ENCODE results near the gene DACH1. TPM values are rescaled to one million over a fixed set of nuclear protein-coding genes. Genes with fewer than 3 reads are reported as not detected.

The DACH1 gene
- total RNA-seq, 5 donors from 2014 or later (not counting 1 experiment from before 2014, with no cell fraction given): 0.13 to 1.2 (median 0.23) TPM

DNA sequence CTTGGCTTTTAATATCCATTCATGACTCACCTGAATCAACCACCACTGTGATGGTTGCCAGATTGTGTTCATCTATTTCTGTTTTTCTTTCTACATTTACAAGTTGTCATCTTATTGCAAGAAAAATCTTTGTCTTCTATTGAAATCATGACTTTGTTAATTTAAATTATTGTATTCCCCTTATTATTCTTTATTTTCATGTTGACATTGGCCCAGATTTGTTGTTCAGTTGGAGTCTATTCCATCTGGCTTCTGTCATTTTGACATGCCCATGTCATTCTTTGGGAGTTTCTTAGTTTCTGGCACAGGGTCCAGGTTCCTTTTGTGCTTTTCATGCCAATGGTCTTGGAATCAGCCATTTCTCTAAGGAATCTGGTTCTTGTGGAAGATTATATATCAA is 19.9 kb upstream of the DACH1 start:
- H3K27me3 ChIP-seq (replicated peaks in 1 of 2; ENCODE audit: control insufficient read depth in 2 of 2, extremely low read depth in 1 of 2, insufficient read depth in 2 of 2, low read length in 1 of 2): no peaks in the 10 kb centered on the region
- H3K27ac ChIP-seq (ENCODE audit: low read length): no peak overlapping the region
- Mint-ChIP-seq H3K27me3 (no peaks in the 10 kb centered on the region), H3K36me3 (no peaks in the 10 kb centered on the region), H3K4me3 (no peak overlapping the region), H3K4me1 (no peaks in the 10 kb centered on the region), H3K27ac (no peak overlapping the region), H3K9me3 (peaks cover 0 to 10% (median 3%) of the 10 kb centered on the region in 3 donors)
- H3K36me3 ChIP-seq (ENCODE audit: control insufficient read depth in 2 of 2, extremely low read depth in 1 of 2, insufficient read depth in 1 of 2, low read length in 1 of 2): no peaks in the 10 kb centered on the region
- DNase-seq (no peak), ATAC-seq (replicated peaks in 1 of 4) (no peak)
- ChIA-PET POLR2A (no interaction called here), CTCF (no interaction called here)
- H3K4me1 ChIP-seq (ENCODE audit: control insufficient read depth in 1 of 2, extremely low read depth in 1 of 2, insufficient read depth in 2 of 2, low read length in 2 of 2): no peaks in the 10 kb centered on the region
- no peaks in the 10 kb centered on the region for H3K9me3 ChIP-seq
- H3K4me3 ChIP-seq (ENCODE audit: control insufficient read depth in 1 of 2, extremely low read depth in 1 of 2, low read length in 1 of 2): no peak overlapping the region

DNA sequence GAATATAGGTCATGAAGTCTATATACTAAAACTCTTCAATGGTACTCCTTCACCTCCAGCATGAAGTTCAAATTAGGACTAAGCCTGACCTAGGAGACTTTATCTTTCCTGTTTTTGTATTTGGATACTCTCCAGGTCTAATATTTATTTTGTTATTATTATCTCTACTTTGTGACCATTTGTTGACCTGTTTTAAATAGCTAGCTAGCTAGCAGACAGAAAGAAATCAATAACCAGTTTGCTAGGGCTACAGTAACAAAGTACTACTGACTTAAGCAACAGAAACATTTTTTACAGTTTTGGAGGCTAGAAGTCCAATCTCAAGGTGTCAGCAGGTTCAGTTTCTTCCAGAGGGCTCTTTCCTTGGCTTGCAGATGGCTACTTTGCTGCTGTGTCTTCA is 15.1 kb upstream of the DACH1 start:
- no peaks in the 10 kb centered on the region for H3K9me3 ChIP-seq
- Mint-ChIP-seq H3K27ac (no peak overlapping the region), H3K36me3 (no peaks in the 10 kb centered on the region), H3K4me3 (no peak overlapping the region), H3K9me3 (peaks cover 0 to 10% (median 5%) of the 10 kb centered on the region in 3 donors), H3K4me1 (peaks cover 0 to 3% (median 0%) of the 10 kb centered on the region in 3 donors), H3K27me3 (no peaks in the 10 kb centered on the region)
- no peak for DNase-seq
- ATAC-seq (replicated peaks in 1 of 4): no peak
- no peaks in the 10 kb centered on the region for H3K36me3 ChIP-seq (ENCODE audit: control insufficient read depth in 2 of 2, extremely low read depth in 1 of 2, insufficient read depth in 1 of 2, low read length in 1 of 2)
- no peak overlapping the region for H3K27ac ChIP-seq (ENCODE audit: low read length)
- H3K4me1 ChIP-seq (ENCODE audit: control insufficient read depth in 1 of 2, extremely low read depth in 1 of 2, insufficient read depth in 2 of 2, low read length in 2 of 2): peaks cover 0 to 1% of the 10 kb centered on the region in 2 experiments
- no peak overlapping the region for H3K4me3 ChIP-seq (ENCODE audit: control insufficient read depth in 1 of 2, extremely low read depth in 1 of 2, low read length in 1 of 2)
- CTCF ChIA-PET: no interaction called here
- no peaks in the 10 kb centered on the region for H3K27me3 ChIP-seq (replicated peaks in 1 of 2; ENCODE audit: control insufficient read depth in 2 of 2, extremely low read depth in 1 of 2, insufficient read depth in 2 of 2, low read length in 1 of 2)
- POLR2A ChIA-PET: no interaction called here

DNA sequence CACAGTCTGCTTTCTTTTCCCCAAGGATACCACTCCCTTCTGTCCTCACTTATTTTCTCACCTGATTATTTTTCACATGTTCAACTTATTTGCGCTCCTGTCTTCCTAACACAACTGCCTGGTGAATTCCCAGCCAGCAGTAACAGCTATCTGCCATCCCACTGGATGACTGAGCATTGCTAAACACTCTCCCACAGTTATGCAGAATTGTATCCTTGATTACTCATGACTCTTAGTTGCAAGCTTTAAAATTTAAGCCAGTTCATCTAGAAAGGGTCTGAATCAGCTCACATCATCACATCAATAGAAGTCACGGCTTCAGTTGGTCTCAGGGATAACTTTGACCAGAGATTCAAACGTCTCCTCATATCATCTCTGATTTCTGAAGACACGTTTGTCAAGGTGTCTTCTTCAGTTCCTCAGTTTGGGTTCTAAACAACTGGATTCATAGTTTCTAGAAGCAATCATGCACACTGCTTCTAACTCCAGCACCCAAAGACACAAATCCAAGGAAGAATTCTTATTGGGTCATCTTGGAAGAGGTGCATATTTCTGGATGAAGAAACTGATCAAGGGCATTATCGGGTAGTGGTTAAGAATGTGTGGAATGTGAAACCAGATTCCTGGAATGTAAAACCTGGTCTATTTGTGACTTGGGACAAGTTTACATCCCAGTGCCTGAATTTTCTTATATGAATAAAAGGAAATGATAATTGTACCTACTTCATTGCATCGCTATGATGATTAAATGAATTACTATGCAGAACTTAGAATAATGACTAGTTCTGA is 13.9 kb upstream of the DACH1 start:
- no peak for ATAC-seq (replicated peaks in 1 of 4)
- H3K27ac Mint-ChIP-seq: no peak overlapping the region
- ChIA-PET CTCF (no interaction called here), POLR2A (no interaction called here)
- H3K9me3 ChIP-seq: no peaks in the 10 kb centered on the region
- peaks cover 0 to 6% (median 0%) of the 10 kb centered on the region in 3 donors for H3K4me1 Mint-ChIP-seq
- no peak overlapping the region for H3K4me3 Mint-ChIP-seq
- H3K36me3 ChIP-seq (ENCODE audit: control insufficient read depth in 2 of 2, extremely low read depth in 1 of 2, insufficient read depth in 1 of 2, low read length in 1 of 2): no peaks in the 10 kb centered on the region
- no peaks in the 10 kb centered on the region for H3K36me3 Mint-ChIP-seq
- H3K4me1 ChIP-seq (ENCODE audit: control insufficient read depth in 1 of 2, extremely low read depth in 1 of 2, insufficient read depth in 2 of 2, low read length in 2 of 2): peaks cover 0 to 10% of the 10 kb centered on the region in 2 experiments
- no peak for DNase-seq
- peaks cover 0 to 5% (median 4%) of the 10 kb centered on the region in 3 donors for H3K9me3 Mint-ChIP-seq
- no peak overlapping the region for H3K4me3 ChIP-seq (ENCODE audit: control insufficient read depth in 1 of 2, extremely low read depth in 1 of 2, low read length in 1 of 2)
- H3K27me3 Mint-ChIP-seq: no peaks in the 10 kb centered on the region
- no peak overlapping the region for H3K27ac ChIP-seq (ENCODE audit: low read length)
- no peaks in the 10 kb centered on the region for H3K27me3 ChIP-seq (replicated peaks in 1 of 2; ENCODE audit: control insufficient read depth in 2 of 2, extremely low read depth in 1 of 2, insufficient read depth in 2 of 2, low read length in 1 of 2)
- 93% methylated on average over 3 of the region's 6 CpGs for WGBS (ENCODE audit: insufficient coverage)

DNA sequence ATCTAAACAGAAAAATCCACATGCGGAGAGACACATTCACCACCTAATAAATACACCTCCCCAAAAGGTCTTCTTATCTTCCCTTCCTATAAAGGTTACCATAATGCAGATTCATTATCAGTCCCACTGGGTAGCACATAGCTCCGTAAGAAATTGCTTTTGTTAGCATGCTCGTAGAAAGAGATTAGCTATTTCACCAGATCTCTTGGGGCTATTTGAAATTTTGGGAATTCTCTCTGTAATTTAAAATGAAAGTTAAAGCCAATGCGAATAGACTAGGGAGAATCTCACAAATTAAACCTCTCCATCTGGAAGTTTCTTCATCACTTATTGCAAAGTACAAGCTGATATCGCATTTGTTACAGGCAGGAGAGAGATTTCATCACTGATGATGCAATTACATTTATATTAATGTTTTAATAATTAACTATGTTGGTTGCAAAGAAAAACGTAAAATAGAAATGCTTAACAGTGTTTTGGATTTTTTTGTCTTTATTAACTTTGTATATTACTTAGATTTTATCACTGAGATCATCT is 12.9 kb upstream of the DACH1 start:
- no CpG with 5 or more reads among the region's 6 CpGs for WGBS (ENCODE audit: insufficient coverage)
- no peaks in the 10 kb centered on the region for H3K36me3 ChIP-seq (ENCODE audit: control insufficient read depth in 2 of 2, extremely low read depth in 1 of 2, insufficient read depth in 1 of 2, low read length in 1 of 2)
- H3K9me3 ChIP-seq: no peaks in the 10 kb centered on the region
- Mint-ChIP-seq H3K4me1 (peaks cover 0 to 6% (median 0%) of the 10 kb centered on the region in 3 donors), H3K4me3 (no peak overlapping the region), H3K27ac (no peak overlapping the region), H3K9me3 (peaks cover 0 to 5% (median 4%) of the 10 kb centered on the region in 3 donors), H3K36me3 (no peaks in the 10 kb centered on the region), H3K27me3 (no peaks in the 10 kb centered on the region)
- peaks cover 0 to 10% of the 10 kb centered on the region in 2 experiments for H3K4me1 ChIP-seq (ENCODE audit: control insufficient read depth in 1 of 2, extremely low read depth in 1 of 2, insufficient read depth in 2 of 2, low read length in 2 of 2)
- DNase-seq: no peak
- H3K27ac ChIP-seq (ENCODE audit: low read length): no peak overlapping the region
- ChIA-PET POLR2A (interaction anchor here in 1 of 2 donors (0.6 kb wide), 1 partner anchor 21 kb away, joined by 3 read pairs; no protein-coding TSS in a partner anchor), CTCF (interaction anchor here in 1 of 2 donors (1.0 to 2.3 kb wide), 2 partner anchors 13 to 917 kb away, joined by 5 read pairs; partner anchors contain the start of gene DACH1)
- no peak for ATAC-seq (replicated peaks in 1 of 4)
- H3K27me3 ChIP-seq (replicated peaks in 1 of 2; ENCODE audit: control insufficient read depth in 2 of 2, extremely low read depth in 1 of 2, insufficient read depth in 2 of 2, low read length in 1 of 2): no peaks in the 10 kb centered on the region
- H3K4me3 ChIP-seq (ENCODE audit: control insufficient read depth in 1 of 2, extremely low read depth in 1 of 2, low read length in 1 of 2): no peak overlapping the region

DNA sequence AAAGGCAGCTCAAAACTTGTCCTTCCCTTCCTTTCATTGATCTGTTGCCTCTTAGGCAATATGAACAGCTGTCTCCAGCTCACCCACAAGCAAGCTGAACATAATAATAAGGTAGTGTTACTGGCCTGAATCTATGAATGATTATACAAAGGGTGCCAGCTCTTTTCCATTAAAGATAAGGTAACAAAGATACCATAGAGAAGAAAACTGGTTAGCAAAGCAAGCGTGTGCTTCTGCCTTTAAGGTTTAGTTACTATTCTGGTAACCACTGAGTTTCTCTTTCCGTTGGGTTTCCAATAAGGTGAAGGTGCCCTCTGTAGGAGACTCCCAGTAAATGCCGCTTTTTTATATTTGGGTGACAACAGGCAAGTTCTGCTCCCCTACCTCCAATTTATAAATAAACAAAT is 12.1 kb upstream of the DACH1 start:
- ChIA-PET POLR2A (interaction anchor here in 1 of 2 donors (0.5 kb wide), 1 partner anchor 33 kb away, joined by 3 read pairs; no protein-coding TSS in a partner anchor), CTCF (interaction anchor here in 1 of 2 donors (1.0 to 2.3 kb wide), 3 partner anchors 12 to 916 kb away, joined by 3 to 5 read pairs (median 5); partner anchors contain the start of gene DACH1)
- no peak overlapping the region for H3K4me3 Mint-ChIP-seq
- peaks cover 0 to 5% (median 4%) of the 10 kb centered on the region in 3 donors for H3K9me3 Mint-ChIP-seq
- Histone ChIP-seq H3K27me3 (replicated peaks in 1 of 2; ENCODE audit: control insufficient read depth in 2 of 2, extremely low read depth in 1 of 2, insufficient read depth in 2 of 2, low read length in 1 of 2) (no peaks in the 10 kb centered on the region), H3K27ac (ENCODE audit: low read length) (no peak overlapping the region), H3K4me3 (ENCODE audit: control insufficient read depth in 1 of 2, extremely low read depth in 1 of 2, low read length in 1 of 2) (no peak overlapping the region), H3K36me3 (ENCODE audit: control insufficient read depth in 2 of 2, extremely low read depth in 1 of 2, insufficient read depth in 1 of 2, low read length in 1 of 2) (no peaks in the 10 kb centered on the region), H3K9me3 (no peaks in the 10 kb centered on the region), H3K4me1 (ENCODE audit: control insufficient read depth in 1 of 2, extremely low read depth in 1 of 2, insufficient read depth in 2 of 2, low read length in 2 of 2) (peaks cover 0 to 10% of the 10 kb centered on the region in 2 experiments)
- H3K36me3 Mint-ChIP-seq: no peaks in the 10 kb centered on the region
- H3K4me1 Mint-ChIP-seq: peaks cover 0 to 6% (median 0%) of the 10 kb centered on the region in 3 donors
- DNase-seq: peak in 1 of 35 experiments; percentile 30
- no peak overlapping the region for H3K27ac Mint-ChIP-seq
- WGBS (ENCODE audit: insufficient coverage): no CpG with 5 or more reads among the region's 3 CpGs
- ATAC-seq (replicated peaks in 1 of 4): peak in 1 of 4 experiments; percentile 77
- no peaks in the 10 kb centered on the region for H3K27me3 Mint-ChIP-seq

DNA sequence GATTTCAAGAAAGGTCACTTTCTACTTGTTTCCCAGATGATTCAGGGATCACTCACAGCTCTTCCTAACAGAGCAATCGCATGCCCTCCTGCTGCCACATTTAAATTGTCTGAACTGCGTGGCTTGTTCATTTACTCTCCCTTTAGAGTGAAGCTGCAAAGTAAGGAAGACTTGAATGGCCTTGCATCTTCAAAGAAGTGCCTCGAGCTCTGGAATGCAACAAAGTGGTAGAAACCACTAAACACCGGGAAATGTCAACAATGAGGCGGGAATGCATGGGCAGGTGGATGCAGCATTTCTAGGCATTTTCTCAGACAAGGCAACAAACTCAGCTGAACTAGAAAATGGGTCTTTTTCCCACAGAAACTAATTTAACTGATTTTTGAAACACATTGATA is 10.3 kb upstream of the DACH1 start:
- H3K4me3 ChIP-seq (ENCODE audit: control insufficient read depth in 1 of 2, extremely low read depth in 1 of 2, low read length in 1 of 2): no peak overlapping the region
- Mint-ChIP-seq H3K27ac (no peak overlapping the region), H3K27me3 (no peaks in the 10 kb centered on the region), H3K36me3 (no peaks in the 10 kb centered on the region), H3K4me3 (no peak overlapping the region), H3K9me3 (peaks cover 0 to 1% (median 0%) of the 10 kb centered on the region in 3 donors), H3K4me1 (peaks cover 0 to 6% (median 0%) of the 10 kb centered on the region in 3 donors)
- no peak for ATAC-seq (replicated peaks in 1 of 4)
- no peaks in the 10 kb centered on the region for H3K36me3 ChIP-seq (ENCODE audit: control insufficient read depth in 2 of 2, extremely low read depth in 1 of 2, insufficient read depth in 1 of 2, low read length in 1 of 2)
- POLR2A ChIA-PET: no interaction called here
- H3K27me3 ChIP-seq (replicated peaks in 1 of 2; ENCODE audit: control insufficient read depth in 2 of 2, extremely low read depth in 1 of 2, insufficient read depth in 2 of 2, low read length in 1 of 2): no peaks in the 10 kb centered on the region
- 80% methylated on average over 1 of the region's 5 CpGs for WGBS (ENCODE audit: insufficient coverage)
- CTCF ChIA-PET: no interaction called here
- H3K4me1 ChIP-seq (ENCODE audit: control insufficient read depth in 1 of 2, extremely low read depth in 1 of 2, insufficient read depth in 2 of 2, low read length in 2 of 2): peaks cover 0 to 14% of the 10 kb centered on the region in 2 experiments
- no peak for DNase-seq
- H3K27ac ChIP-seq (ENCODE audit: low read length): no peak overlapping the region
- no peaks in the 10 kb centered on the region for H3K9me3 ChIP-seq
